CD4-positive, alpha-beta T cell (primary cell): Measurements from ENCODE around the gene NDEL1. TPM values are rescaled to one million over a fixed set of nuclear protein-coding genes. Genes with fewer than 3 reads are reported as not detected.

Experiments
- ATAC-seq: fragments of 200-7000 bp; cut with Tn5 transposase; one replicate; pipeline ENCODE4 v1.10.0; 2022; ENCODE audit warnings: mild to moderate bottlenecking; ENCODE audit not compliant: poor library complexity
- CTCF ChIA-PET: fragments of 350-600 bp; sonication (Branson Sonifier 250); formaldehyde crosslinking; loops from one replicate; lab custom pipeline; 2021; ENCODE audit warnings: antibody characterized with exemption, inconsistent platforms; lab: Charles Lee
- POLR2A ChIA-PET: fragments of 350-600 bp; sonication (Branson Sonifier 250); formaldehyde crosslinking; loops from one replicate; lab custom pipeline; 2021; ENCODE audit warnings: antibody characterized with exemption, inconsistent platforms; lab: Charles Lee
- DNase-seq, 14 experiments: peaks; one replicate each; pipeline ENCODE4 v3.0.0-alpha.2; 2013 to 2020; ENCODE audit warnings: mixed read lengths in 2 of 14
- H3K27ac ChIP-seq, 2 donors: one replicate each; pipeline versions ENCODE4 v1.5.1 to v1.7.0; 2013; ENCODE audit warnings: low read length in 2 of 2, low read depth in 1 of 2, mild to moderate bottlenecking in 1 of 2
- H3K27me3 ChIP-seq, 2 experiments: 1 replicate in 1 of 2; 2 replicates in 1 of 2; pipeline versions ENCODE4 v1.6.1 to v1.7.0; 2013; ENCODE audit warnings: low read length in 2 of 2, control low read depth in 1 of 2, mild to moderate bottlenecking in 1 of 2, moderate library complexity in 1 of 2; ENCODE audit not compliant: insufficient read depth in 2 of 2, control insufficient read depth in 1 of 2
- H3K36me3 ChIP-seq: one replicate; pipeline ENCODE4 v1.6.1; 2013; ENCODE audit warnings: low read length, control low read depth; ENCODE audit not compliant: insufficient read depth
- H3K4me1 ChIP-seq: one replicate; pipeline ENCODE4 v1.6.1; 2013; ENCODE audit warnings: low read length, control low read depth; ENCODE audit not compliant: insufficient read depth
- H3K4me3 ChIP-seq: one replicate; pipeline ENCODE4 v1.5.1; 2013; ENCODE audit warnings: mild to moderate bottlenecking, low read length, moderate library complexity
- H3K9me3 ChIP-seq, 2 experiments: 1 replicate in 1 of 2; 2 replicates in 1 of 2; pipeline versions ENCODE4 v1.6.1 to v1.7.0; 2013; ENCODE audit warnings: low read length in 2 of 2, mild to moderate bottlenecking in 2 of 2, control low read depth in 1 of 2, moderate library complexity in 1 of 2; ENCODE audit not compliant: control insufficient read depth in 1 of 2, insufficient read depth in 1 of 2
- H3K27ac Mint-ChIP-seq: one replicate; pipeline ENCODE4 v1.8.0; 2020; ENCODE audit warnings: mixed read lengths
- H3K27me3 Mint-ChIP-seq: one replicate; pipeline ENCODE4 v1.8.0; 2021; ENCODE audit warnings: mixed read lengths
- H3K36me3 Mint-ChIP-seq: one replicate; pipeline ENCODE4 v1.8.0; 2021; ENCODE audit warnings: low read depth, mixed read lengths
- H3K4me1 Mint-ChIP-seq: one replicate; pipeline ENCODE4 v1.8.0; 2021; ENCODE audit warnings: low read depth, mixed read lengths
- H3K4me3 Mint-ChIP-seq: one replicate; pipeline ENCODE4 v1.8.0; 2020; ENCODE audit warnings: mild to moderate bottlenecking, mixed read lengths
- H3K9me3 Mint-ChIP-seq: one replicate; pipeline ENCODE4 v1.8.0; 2020; ENCODE audit warnings: mixed read lengths
- intact Hi-C, 2 experiments: fragments of 100-400 bp; cut with DNase I in 1 of 2; cut with micrococcal nuclease in 1 of 2; formaldehyde crosslinking; loops; one replicate each; pipeline versions ENCODE4 v1.15.1 to v1.9.0; 2023 to 2025; cut with DNase I, micrococcal nuclease
- total RNA-seq, 174 experiments: library from RNA in 2 of 174; stranded (reverse) in 2 of 174; gene quantifications; one replicate each; pipeline ENCODE4 v1.2.3 and lab custom pipeline; 2021 to 2026
- TF ChIP-seq, protein P1 (sequence below): fragments of 200-600 bp; IDR thresholded peaks from one replicate; pipeline ENCODE4 v1.8.0; 2022; ENCODE audit warnings: antibody characterized with exemption, mild to moderate bottlenecking

NDEL1 gene
- total RNA-seq, 2 experiments from 2014 or later: 300 to 313 TPM

DNA sequence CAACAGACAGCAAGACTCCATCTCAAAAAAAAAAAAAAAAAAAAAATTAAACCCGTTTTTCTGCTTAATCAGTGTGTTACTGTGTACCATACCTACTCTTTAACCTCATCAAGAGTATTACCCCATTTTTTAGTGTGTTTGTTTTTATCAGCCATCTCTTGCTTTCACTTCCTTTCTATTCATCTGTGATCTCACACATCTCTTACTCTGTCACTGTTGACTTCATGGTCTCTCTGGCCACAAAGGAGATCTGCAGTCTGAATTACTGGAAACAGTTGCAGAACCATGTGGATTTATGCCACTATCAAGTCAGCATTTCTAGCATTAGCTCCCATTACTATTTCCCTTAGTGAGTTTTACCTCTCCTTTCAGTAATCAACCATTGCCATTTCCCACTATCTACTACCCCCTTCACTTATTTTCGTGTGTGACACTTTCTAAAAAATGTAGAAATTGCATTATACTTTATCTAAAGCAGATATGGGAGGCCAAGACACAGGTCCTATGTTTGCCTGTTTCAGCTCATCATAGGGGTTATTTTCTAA is 20.1 kb downstream of the NDEL1 start:
- ChIA-PET POLR2A (no interaction called here), CTCF (no interaction called here)
- intact Hi-C loops: no loop called here
- H3K4me3 ChIP-seq: no peak overlapping the region
- no peak overlapping the region for H3K27ac ChIP-seq
- no peaks in the 10 kb centered on the region for H3K27me3 ChIP-seq
- H3K36me3 Mint-ChIP-seq: peaks cover 95% of the 10 kb centered on the region
- H3K27ac Mint-ChIP-seq: no peak overlapping the region
- DNase-seq (no peak), ATAC-seq (no peak)
- TF ChIP-seq, protein P1, sequence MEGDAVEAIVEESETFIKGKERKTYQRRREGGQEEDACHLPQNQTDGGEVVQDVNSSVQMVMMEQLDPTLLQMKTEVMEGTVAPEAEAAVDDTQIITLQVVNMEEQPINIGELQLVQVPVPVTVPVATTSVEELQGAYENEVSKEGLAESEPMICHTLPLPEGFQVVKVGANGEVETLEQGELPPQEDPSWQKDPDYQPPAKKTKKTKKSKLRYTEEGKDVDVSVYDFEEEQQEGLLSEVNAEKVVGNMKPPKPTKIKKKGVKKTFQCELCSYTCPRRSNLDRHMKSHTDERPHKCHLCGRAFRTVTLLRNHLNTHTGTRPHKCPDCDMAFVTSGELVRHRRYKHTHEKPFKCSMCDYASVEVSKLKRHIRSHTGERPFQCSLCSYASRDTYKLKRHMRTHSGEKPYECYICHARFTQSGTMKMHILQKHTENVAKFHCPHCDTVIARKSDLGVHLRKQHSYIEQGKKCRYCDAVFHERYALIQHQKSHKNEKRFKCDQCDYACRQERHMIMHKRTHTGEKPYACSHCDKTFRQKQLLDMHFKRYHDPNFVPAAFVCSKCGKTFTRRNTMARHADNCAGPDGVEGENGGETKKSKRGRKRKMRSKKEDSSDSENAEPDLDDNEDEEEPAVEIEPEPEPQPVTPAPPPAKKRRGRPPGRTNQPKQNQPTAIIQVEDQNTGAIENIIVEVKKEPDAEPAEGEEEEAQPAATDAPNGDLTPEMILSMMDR: no peak
- H3K9me3 ChIP-seq: no peaks in the 10 kb centered on the region
- H3K27me3 Mint-ChIP-seq: no peaks in the 10 kb centered on the region
- H3K9me3 Mint-ChIP-seq: no peaks in the 10 kb centered on the region
- H3K36me3 ChIP-seq: peaks cover 92% of the 10 kb centered on the region
- H3K4me1 ChIP-seq: no peaks in the 10 kb centered on the region
- no peak overlapping the region for H3K4me3 Mint-ChIP-seq
- H3K4me1 Mint-ChIP-seq: peaks cover 40% of the 10 kb centered on the region

DNA sequence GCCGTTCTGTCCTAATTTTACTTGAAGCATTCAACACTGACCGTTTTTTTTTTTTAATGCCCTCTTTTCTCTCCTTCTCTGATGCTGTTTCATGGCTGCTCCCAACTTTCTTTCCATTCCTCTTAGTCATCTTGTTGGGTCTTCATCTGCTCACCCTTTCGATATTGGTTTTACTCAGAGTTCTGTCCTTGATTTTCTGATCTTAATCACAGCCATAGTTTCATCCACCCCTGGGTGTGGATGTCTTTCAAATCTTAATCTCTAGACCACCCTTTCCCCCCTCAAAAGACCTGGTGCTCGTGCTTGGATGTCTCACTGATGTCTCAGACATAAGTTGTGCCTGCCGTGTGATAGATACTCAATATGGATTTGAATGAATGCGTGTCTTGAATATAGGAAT is 22.4 kb downstream of the NDEL1 start:
- no peaks in the 10 kb centered on the region for H3K27me3 Mint-ChIP-seq
- Histone ChIP-seq H3K4me1 (peaks cover 2% of the 10 kb centered on the region), H3K27me3 (no peaks in the 10 kb centered on the region), H3K27ac (no peak overlapping the region), H3K36me3 (peaks cover 95% of the 10 kb centered on the region), H3K9me3 (no peaks in the 10 kb centered on the region), H3K4me3 (no peak overlapping the region)
- DNase-seq (no peak), ATAC-seq (no peak)
- no peak overlapping the region for H3K4me3 Mint-ChIP-seq
- peaks cover 39% of the 10 kb centered on the region for H3K4me1 Mint-ChIP-seq
- ChIA-PET CTCF (no interaction called here), POLR2A (no interaction called here)
- intact Hi-C loops: no loop called here
- TF ChIP-seq, protein P1: no peak
- H3K9me3 Mint-ChIP-seq: no peaks in the 10 kb centered on the region
- peaks cover 95% of the 10 kb centered on the region for H3K36me3 Mint-ChIP-seq
- no peak overlapping the region for H3K27ac Mint-ChIP-seq

DNA sequence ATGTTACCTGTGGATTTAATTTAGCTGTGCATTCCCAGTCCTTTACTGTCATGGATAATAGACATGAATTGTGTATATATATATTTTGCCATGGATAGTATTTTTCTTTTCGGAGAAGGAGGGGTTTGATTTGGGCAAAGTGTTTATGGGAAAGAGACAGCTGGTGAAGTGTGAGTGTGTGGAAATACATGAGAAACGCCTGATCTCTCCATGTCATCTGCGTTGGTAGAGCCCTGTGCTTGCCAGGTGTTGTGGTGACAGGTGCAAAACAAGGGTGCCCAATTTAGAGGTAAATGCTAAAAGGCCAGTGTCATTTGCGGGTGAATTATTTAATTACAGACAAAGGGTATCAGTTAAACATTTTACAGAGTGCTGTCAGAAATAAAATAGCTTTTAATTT is 23.4 kb downstream of the NDEL1 start:
- Histone ChIP-seq H3K27ac (no peak overlapping the region), H3K36me3 (peaks cover 90% of the 10 kb centered on the region), H3K4me3 (no peak overlapping the region), H3K9me3 (no peaks in the 10 kb centered on the region), H3K27me3 (no peaks in the 10 kb centered on the region), H3K4me1 (peaks cover 2% of the 10 kb centered on the region)
- intact Hi-C loops: no loop called here
- H3K27me3 Mint-ChIP-seq: no peaks in the 10 kb centered on the region
- ChIA-PET POLR2A (no interaction called here), CTCF (no interaction called here)
- H3K27ac Mint-ChIP-seq: no peak overlapping the region
- H3K4me1 Mint-ChIP-seq: peaks cover 43% of the 10 kb centered on the region
- TF ChIP-seq, protein P1: no peak
- DNase-seq (no peak), ATAC-seq (no peak)
- H3K4me3 Mint-ChIP-seq: no peak overlapping the region
- H3K36me3 Mint-ChIP-seq: peaks cover 98% of the 10 kb centered on the region
- no peaks in the 10 kb centered on the region for H3K9me3 Mint-ChIP-seq
